Measurements from ENCODE around the gene CLEC9A.

CLEC9A gene

GRCh38 chr12:10113075-10113474 is 82.6 kb downstream of the CLEC9A start:
- no peak for DNase-seq

GRCh38 chr12:10113920-10114319 is 83.4 kb downstream of the CLEC9A start:
- no peak for DNase-seq

GRCh38 chr12:10115311-10115710 is 84.8 kb downstream of the CLEC9A start:
- DNase-seq, result no peak

All from stimulated activated CD4-positive, alpha-beta T cell treated with anti-CD3 and anti-CD28 coated beads, Interleukin-15, amount 100 ng/mL, for 24 hours (primary cell).